ENCODE data around the gene OR8S1. TPM values are rescaled to one million over a fixed set of nuclear protein-coding genes. Genes with fewer than 3 reads are reported as not detected.

OR8S1 gene
- not detected in 2 replicates for total RNA-seq

GRCh38 chr12:48525332-48525731, at the start of gene OR8S1:
TSS of gene OR8S1 (plus strand) at chr12:48525632. CDS start at chr12:48525632, 0 bp downstream.

GRCh38 chr12:48482198-48482597, 43.2 kb upstream of the OR8S1 start, which contains the start of gene C12orf54:
TSS of gene C12orf54 (plus strand) at chr12:48482498. CDS start at chr12:48483297, 799 bp downstream.

GRCh38 chr12:48569946-48570345, 44.5 kb downstream of the OR8S1 start, which contains the start of gene LALBA:
TSS of gene LALBA (minus strand) at chr12:48570046. CDS start at chr12:48570020, 26 bp downstream.

Other genes starting within 250 kb of the OR8S1 start
- gene ZNF641, start 174.7 kb upstream of the OR8S1 start, total RNA-seq: 4.7 and 11.8 TPM in 2 replicates
- not detected in 2 replicates for gene ANP32D, start 53.1 kb upstream of the OR8S1 start, total RNA-seq
- 3.4 TPM in 1 of 2 replicates, not detected in the other for gene C12orf54, start 43.1 kb upstream of the OR8S1 start, total RNA-seq
- not detected in 2 replicates for gene LALBA, start 44.4 kb downstream of the OR8S1 start, total RNA-seq
- 35.9 and 67.6 TPM in 2 replicates for gene KANSL2, start 156.6 kb downstream of the OR8S1 start, total RNA-seq
- gene CCNT1, start 191.1 kb downstream of the OR8S1 start, total RNA-seq: 17.8 and 24.9 TPM in 2 replicates

Measured in tracheal epithelial cell (primary cell).